Measurements from ENCODE around the gene RNASEH2A.

Gene RNASEH2A

DNA sequence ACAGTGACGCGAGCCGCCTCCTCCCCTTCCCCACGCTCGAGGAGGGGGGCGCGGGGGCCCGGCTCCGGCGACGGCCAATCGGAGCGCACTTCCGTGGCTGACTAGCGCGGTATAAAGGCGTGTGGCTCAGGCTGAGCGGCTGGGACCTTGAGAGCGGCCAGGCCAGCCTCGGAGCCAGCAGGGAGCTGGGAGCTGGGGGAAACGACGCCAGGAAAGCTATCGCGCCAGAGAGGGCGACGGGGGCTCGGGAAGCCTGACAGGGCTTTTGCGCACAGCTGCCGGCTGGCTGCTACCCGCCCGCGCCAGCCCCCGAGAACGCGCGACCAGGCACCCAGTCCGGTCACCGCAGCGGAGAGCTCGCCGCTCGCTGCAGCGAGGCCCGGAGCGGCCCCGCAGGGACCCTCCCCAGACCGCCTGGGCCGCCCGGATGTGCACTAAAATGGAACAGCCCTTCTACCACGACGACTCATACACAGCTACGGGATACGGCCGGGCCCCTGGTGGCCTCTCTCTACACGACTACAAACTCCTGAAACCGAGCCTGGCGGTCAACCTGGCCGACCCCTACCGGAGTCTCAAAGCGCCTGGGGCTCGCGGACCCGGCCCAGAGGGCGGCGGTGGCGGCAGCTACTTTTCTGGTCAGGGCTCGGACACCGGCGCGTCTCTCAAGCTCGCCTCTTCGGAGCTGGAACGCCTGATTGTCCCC is 14.9 kb upstream of the RNASEH2A start, which contains the start of gene JUNB:
JUNB (plus strand) TSS at position 142 of the 706 bp plus-strand sequence; CDS start at position 428, 286 bp downstream.
- DNase-seq (ENCODE audit: low read depth, low spot score), result no peak
- CTCF ChIA-PET, result interaction anchor here (1.0 to 18.0 kb wide), 5 partner anchors 9 to 57 kb away, joined by 3 to 1565 read pairs (median 7); partner anchors contain the start of genes BEST2, HOOK2, RNASEH2A and TRIR
- peak within 1 kb of the TSS; percentile 99 for H3K4me3 ChIP-seq (ENCODE audit: low read depth, low read length)
- POLR2A ChIA-PET, result interaction anchor here (0.6 to 4.4 kb wide), 34 partner anchors 9 to 941 kb away, joined by 3 to 158 read pairs (median 4); partner anchors contain the start of genes FBXW9, GET3, RAD23A and RNASEH2A
- TF ChIP-seq CTCF (IDR thresholded peaks at IDR 0.05; ENCODE audit: insufficient read depth, low read length, missing control alignments), result no peak

DNA sequence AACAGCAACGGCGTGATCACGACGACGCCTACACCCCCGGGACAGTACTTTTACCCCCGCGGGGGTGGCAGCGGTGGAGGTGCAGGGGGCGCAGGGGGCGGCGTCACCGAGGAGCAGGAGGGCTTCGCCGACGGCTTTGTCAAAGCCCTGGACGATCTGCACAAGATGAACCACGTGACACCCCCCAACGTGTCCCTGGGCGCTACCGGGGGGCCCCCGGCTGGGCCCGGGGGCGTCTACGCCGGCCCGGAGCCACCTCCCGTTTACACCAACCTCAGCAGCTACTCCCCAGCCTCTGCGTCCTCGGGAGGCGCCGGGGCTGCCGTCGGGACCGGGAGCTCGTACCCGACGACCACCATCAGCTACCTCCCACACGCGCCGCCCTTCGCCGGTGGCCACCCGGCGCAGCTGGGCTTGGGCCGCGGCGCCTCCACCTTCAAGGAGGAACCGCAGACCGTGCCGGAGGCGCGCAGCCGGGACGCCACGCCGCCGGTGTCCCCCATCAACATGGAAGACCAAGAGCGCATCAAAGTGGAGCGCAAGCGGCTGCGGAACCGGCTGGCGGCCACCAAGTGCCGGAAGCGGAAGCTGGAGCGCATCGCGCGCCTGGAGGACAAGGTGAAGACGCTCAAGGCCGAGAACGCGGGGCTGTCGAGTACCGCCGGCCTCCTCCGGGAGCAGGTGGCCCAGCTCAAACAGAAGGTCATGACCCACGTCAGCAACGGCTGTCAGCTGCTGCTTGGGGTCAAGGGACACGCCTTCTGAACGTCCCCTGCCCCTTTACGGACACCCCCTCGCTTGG is 14.1 kb upstream of the RNASEH2A start:
- DNase-seq (ENCODE audit: low read depth, low spot score), result no peak
- no peak for TF ChIP-seq CTCF (IDR thresholded peaks at IDR 0.05; ENCODE audit: insufficient read depth, low read length, missing control alignments)
- POLR2A ChIA-PET, result interaction anchor here (0.6 to 4.4 kb wide), 27 partner anchors 9 to 364 kb away, joined by 3 to 158 read pairs (median 4); partner anchors contain the start of genes FBXW9, GET3, RAD23A and RNASEH2A
- H3K4me3 ChIP-seq (ENCODE audit: low read depth, low read length), result peak overlapping the region; percentile 99
- CTCF ChIA-PET, result interaction anchor here (0.7 to 18.0 kb wide), 5 partner anchors 10 to 58 kb away, joined by 4 to 1565 read pairs (median 7); partner anchors contain the start of genes BEST2, HOOK2 and TRIR

GRCh38 chr19:12792853-12793289 is 13.5 kb upstream of the RNASEH2A start:
- no peak for DNase-seq (ENCODE audit: low read depth, low spot score)
- ChIA-PET POLR2A (interaction anchor here (0.8 to 4.4 kb wide), 11 partner anchors 10 to 96 kb away, joined by 3 to 158 read pairs (median 17); partner anchors contain the start of genes FBXW9, TNPO2 and TRIR), CTCF (interaction anchor here (0.7 to 18.0 kb wide), 4 partner anchors 11 to 55 kb away, joined by 4 to 1565 read pairs (median 12); partner anchors contain the start of genes BEST2 and HOOK2)
- TF ChIP-seq CTCF (IDR thresholded peaks at IDR 0.05; ENCODE audit: insufficient read depth, low read length, missing control alignments), result no peak
- peak overlapping the region; percentile 99 for H3K4me3 ChIP-seq (ENCODE audit: low read depth, low read length)

GRCh38 chr19:12793290-12794195 is 12.8 kb upstream of the RNASEH2A start:
- ChIA-PET CTCF (interaction anchor here (1.1 to 18.0 kb wide), 4 partner anchors 28 to 76 kb away, joined by 4 to 1565 read pairs (median 29); partner anchors contain the start of genes BEST2 and HOOK2), POLR2A (interaction anchor here (0.6 to 4.4 kb wide), 11 partner anchors 10 to 97 kb away, joined by 3 to 158 read pairs (median 17); partner anchors contain the start of genes FBXW9, TNPO2 and TRIR)
- DNase-seq (ENCODE audit: low read depth, low spot score), result no peak
- no peak for TF ChIP-seq CTCF (IDR thresholded peaks at IDR 0.05; ENCODE audit: insufficient read depth, low read length, missing control alignments)
- H3K4me3 ChIP-seq (ENCODE audit: low read depth, low read length), result peak overlapping the region; percentile 99

- H3K4me3 ChIP-seq (ENCODE audit: low read depth, low read length), result peak overlapping the region; percentile 99
- TF ChIP-seq CTCF (IDR thresholded peaks at IDR 0.05; ENCODE audit: insufficient read depth, low read length, missing control alignments), result no peak
- no peak for DNase-seq (ENCODE audit: low read depth, low spot score)
- ChIA-PET POLR2A (interaction anchor here (0.6 to 4.4 kb wide), 7 partner anchors 9 to 72 kb away, joined by 3 to 96 read pairs (median 15); partner anchors contain the start of gene TNPO2), CTCF (interaction anchor here (1.1 to 18.0 kb wide), 6 partner anchors 29 to 235 kb away, joined by 3 to 1565 read pairs (median 32); partner anchors contain the start of genes BEST2, HOOK2 and TNPO2)
Measured at GRCh38 chr19:12794196-12794941, 12.0 kb upstream of the RNASEH2A start.
